Cardiac septum (tissue), 1 donor: ENCODE measurements around the gene STK26. TPM values are rescaled to one million over a fixed set of nuclear protein-coding genes. Genes with fewer than 3 reads are reported as not detected.
"Not testable (repeated sequence)": the region's sequence is repeated elsewhere in the genome, so short reads cannot be mapped to it uniquely, and the experiment has no call there.

Experiments
- DNase-seq: peaks from one replicate; pipeline ENCODE4 v3.0.0-alpha.2; 2020; ENCODE audit warnings: low spot score
- intact Hi-C: fragments of 100-400 bp; cut with DNase I; formaldehyde crosslinking; loops from one replicate; pipeline ENCODE4 v1.14.0; 2022
- total RNA-seq: library from RNA; stranded (reverse); fragmentation: NEBNext Ultra II Directional; extraction: Animal tissue kit (Norgen Biotek cat#: 25700); gene quantifications from one replicate; pipeline ENCODE4 v1.2.1, GENCODE V29; 2021
- donor health status: DM: no; HTN: no; CAD: no.

The STK26 gene
- total RNA-seq, 1 donor from 2014 or later, result 1.7 TPM

DNA sequence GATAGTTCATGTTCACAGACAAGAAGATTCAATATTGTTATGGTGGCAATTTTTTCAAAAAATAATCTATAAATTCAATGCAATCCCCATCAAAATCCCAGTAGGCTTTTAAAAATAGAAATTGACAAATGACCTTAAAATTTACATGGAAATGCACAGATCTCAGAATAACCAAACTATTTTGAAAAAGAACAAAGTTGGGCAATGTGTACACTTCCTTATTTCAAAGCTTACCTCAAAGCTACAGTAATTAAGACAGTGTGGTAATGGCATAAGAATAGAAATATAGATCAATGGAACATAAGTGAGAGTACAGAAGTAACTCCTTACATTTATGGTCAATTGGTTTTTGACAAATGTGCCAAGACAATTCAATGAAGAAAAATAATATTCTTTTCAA is 65.8 kb downstream of the STK26 start:
- DNase-seq, result no peak
- intact Hi-C loops, result no loop called here

DNA sequence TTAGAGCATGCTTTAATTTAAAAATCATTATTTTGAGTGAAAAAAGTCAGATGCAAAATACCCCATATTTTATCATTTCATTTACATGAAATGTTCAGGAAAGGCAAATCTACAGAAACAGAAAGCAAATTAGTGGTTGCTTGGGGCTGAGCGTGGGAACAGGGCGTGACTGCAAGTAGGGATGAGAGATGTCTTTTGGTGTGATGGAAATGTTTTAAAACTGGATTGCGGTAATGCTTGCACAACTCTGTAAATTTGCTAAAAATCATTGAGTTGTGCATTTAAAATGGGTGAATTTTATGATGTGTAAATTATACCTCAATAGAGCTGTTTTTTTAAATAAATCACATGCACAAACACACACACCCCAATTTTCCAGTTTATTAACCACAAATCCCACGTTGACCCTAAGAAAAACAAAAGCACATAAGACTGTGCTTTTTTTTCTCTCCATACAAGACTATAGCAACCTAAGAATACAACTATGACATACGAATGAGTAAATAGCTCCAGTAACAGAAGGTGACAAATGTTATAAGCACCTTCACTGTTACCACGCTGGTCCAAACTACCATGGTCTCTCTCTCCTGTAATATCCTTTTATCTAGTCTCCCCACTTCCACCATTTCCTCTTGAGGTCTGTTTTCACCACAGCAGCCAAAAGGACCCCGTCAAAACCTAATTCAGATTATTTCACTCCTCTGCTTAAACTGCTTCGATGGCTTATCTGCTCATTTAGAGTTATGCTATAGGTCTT is 67.5 kb downstream of the STK26 start:
- DNase-seq, result no peak
- intact Hi-C loops, result loop anchor here (10.0 kb wide), 1 partner anchor 124 kb away; the partner anchor contains the start of gene RAP2C

DNA sequence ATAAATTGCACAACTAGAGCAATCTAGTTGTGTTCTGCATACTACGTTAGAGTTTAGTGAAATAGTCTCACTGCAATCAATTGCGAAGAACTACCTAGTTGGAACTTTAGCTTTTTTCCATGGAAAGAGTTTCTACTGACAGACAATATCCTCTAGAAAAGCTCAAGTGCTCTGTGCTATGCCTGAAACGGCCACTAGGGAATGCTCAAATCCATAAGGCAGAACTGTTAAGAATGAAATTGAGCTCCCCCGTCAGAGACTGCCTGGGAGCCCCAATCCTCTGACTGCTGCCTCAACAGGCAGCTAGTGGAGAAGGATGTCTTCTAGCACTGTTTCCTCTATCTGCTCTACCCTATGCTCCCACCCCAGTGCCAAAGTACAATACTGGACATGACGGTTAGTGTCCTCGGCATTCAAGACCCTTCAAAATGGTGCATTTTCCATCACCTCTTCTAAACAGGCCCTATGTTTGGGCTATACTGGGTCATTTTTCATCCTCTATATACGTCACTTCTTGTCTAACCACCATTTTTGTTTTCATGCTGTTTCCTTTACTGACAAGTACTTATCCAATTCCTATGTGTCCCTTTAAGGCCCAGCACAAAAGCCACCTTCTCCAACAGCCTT is 69.5 kb downstream of the STK26 start:
- intact Hi-C loops, result loop anchor here (10.0 kb wide), 1 partner anchor 122 kb away; the partner anchor contains the start of gene RAP2C
- no peak for DNase-seq

DNA sequence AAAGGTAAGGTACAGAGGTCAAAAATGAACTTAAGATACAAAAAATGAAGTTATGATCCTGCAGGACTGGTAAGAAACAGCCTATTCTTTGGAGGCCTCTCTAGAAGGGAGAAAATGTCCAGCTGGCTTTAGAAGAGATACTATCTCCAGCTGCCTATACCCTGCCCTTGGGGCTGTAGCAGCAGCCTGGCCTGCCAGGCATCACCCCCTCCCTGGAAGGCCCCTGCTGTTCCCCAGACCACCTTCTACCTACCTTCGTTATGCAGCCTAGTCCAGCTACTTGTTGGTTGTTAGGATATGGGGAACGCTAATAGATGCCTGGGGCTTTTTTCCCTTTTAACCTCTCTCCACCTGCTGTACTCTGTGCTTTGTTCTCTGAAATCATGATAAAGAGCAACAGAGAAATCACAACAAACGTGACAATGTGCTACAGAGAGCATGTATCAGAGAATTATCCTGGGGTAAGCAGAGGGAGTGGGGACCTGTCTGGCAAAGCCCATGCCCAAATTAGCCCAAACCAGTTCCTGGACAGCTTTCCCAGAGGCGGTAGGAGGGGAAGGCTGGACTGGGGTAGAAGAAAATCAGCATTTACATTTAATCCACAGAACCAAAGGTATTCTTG is 70.2 kb downstream of the STK26 start:
- no peak for DNase-seq
- intact Hi-C loops, result loop anchor here (10.0 kb wide), 1 partner anchor 121 kb away; the partner anchor contains the start of gene RAP2C

DNA sequence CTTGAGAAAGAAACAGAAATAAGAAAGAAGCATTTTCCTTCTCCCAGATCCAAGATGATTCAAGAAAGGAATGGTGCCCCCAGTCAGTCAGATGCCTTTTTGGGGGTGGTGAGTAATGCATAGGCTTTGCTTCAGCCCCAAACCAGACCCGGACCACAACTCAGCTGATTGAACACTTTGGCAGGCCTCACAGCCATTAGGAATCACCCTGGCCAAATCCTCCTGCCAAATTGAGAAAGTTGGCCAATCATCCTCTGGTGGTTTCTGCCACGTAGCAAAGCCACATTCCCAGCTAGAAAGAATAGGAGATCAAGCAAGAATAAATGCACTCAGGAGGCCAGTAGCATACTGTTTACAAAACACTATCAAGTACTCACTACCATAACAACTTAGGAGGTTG is 71.1 kb downstream of the STK26 start:
- intact Hi-C loops, result loop anchor here (10.0 kb wide), 1 partner anchor 121 kb away; the partner anchor contains the start of gene RAP2C
- DNase-seq, result no peak

DNA sequence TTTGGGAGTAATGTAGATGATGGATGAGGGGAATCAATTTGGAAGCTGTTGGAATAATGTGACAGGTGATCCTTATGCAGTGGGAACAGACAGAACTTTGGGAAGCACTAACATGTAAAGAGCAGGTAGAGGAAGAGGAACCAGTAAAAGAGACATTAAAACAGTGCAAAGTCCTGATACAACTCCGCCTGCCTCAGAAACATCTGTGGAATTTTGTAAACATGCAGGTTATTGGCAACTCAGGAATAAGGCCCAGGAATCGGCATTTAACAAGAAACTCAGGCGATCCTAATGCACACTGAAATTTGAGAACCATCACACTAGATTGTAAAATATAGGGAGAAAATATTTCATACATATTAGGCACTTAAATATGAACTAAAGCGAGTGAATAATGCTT is 75.6 kb downstream of the STK26 start:
- intact Hi-C loops, result loop anchor here (10.0 kb wide), 1 partner anchor 116 kb away; the partner anchor contains the start of gene RAP2C
- not testable (repeated sequence) for DNase-seq

DNA sequence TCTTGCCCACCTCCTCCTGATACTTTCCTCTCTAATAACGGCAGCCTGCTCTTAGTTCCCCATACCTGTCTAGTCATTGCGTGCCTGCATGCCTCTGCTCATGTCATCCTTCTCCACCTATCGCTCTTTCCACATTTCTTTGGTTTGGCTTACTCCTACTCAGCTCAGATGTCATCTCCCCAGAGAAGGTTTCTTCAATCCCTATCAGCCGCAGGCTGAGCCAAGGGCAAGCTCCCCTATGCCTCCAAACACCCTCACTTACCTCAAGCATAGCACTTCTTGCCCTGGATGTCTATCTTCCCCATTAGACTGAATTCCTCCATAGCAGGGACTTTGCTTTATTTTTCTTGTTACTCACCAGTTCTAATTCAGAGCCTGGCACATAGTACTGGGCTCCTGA is 78.1 kb downstream of the STK26 start:
- intact Hi-C loops, result no loop called here
- no peak for DNase-seq

DNA sequence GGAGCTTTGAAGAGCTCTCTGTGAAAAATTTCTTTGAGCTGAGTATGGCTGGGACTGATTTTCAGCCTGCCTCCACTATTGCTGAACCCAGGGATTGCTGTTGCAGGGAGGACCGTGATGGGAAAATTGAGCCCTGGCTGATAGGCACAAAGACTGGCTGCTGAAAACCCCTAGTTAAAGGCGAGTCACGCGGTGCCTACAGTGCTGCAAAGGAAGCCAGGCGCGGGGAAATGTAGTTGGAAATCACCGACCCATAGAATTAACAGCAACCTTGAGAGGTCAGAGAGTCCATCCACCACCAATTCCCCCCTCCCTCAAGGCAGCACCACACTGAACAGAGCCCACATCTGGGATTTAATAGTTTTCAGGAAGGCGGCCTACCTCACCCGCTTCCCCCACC is 78.7 kb downstream of the STK26 start:
- DNase-seq, result no peak
- intact Hi-C loops, result no loop called here

DNA sequence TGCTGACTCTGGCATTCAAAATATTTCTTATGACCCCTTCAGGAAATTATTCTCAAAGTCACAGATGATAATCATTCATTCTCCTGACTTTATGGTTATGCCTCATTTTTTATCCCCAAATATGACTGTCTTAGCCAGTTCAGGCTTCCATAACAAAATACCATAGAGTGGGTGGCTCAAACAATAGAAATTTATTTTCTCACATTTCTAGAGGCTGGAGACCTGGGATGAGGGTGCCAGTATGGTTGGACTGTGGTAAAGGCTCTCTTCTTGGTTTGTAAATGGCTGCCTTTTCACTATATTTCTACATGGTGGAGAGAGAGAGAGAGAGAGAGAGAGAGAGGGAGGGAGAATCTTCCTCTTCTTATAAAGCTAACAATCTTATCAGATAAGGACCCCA is 84.2 kb downstream of the STK26 start:
- no peak for DNase-seq
- intact Hi-C loops, result no loop called here

DNA sequence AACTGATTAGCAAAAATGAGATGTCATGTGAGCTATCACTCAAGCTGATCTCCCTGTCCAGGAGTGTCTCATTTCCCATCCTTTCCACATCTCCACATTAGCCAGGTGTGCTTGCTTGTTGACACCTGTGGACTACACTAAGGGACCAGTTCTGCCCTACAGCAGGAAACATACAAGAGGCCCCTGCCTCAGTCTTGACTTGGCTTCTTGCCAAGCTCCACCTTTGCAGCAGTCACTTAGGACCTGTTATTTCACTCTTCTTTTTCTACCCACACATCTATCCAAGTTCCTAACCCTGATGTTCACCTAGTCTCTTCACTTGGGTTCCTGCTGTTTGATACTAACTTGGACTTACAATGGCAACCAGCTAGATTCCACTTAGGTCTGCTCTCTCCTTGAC is 91.5 kb downstream of the STK26 start:
- no peak for DNase-seq
- intact Hi-C loops, result no loop called here

DNA sequence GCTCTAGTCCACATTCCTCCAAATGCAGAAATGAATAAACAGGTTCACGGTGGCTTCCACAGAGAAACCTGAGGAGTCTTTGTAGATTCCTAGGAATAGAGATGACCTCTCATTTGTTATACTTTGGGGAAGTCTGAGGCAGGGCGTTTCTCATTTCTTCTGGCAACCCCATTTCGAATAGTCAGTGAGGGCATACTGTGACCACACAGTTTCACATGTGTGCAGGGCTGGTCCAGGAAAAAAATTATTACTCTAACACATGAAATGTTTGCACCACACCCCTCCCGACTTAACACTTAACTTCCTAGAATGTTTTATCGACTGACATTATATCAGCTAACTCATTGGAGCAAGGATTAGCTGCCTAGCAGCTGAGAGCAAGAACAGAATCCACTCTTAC is 92.7 kb downstream of the STK26 start:
- intact Hi-C loops, result no loop called here
- no peak for DNase-seq

DNA sequence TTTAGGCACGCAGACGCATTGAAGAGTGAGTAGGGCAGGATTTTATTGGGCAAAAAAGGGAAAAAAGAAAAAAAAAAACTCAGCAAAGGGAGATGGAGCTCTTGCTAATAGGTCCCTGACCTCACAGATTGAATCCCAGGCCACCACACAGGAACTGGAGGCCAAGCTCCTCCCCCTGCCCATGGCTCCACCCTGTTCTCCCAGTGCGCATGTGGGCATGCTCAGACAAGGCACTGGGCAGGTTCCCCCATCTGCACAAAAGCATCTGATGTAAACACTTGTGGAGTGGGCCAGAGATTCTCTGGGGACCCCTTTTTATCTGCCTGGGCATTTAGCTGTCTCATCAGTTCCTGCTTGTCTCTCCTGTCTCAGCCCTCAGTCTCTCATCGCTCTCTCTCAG is 95.3 kb downstream of the STK26 start:
- intact Hi-C loops, result no loop called here
- DNase-seq, result no peak

DNA sequence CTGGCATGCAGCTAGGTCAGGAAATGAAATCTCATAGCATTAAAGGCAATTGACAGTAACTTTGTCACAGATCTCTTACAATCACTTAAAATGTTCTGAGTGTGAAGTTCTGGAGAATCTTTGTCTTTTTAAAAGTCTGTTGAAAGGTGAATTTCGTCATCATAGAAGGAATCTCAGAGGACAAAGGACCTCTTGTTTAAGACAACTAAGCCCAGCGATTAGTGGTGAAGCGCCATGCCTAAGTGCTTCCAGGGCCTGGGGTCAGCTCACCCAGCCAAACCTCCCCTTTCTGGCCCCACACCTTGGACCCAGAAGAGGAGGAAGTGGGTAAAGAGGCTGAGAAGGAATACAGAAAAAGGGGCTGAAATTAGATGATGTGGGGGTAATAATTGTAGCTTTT is 96.2 kb downstream of the STK26 start:
- DNase-seq, result no peak
- intact Hi-C loops, result no loop called here

DNA sequence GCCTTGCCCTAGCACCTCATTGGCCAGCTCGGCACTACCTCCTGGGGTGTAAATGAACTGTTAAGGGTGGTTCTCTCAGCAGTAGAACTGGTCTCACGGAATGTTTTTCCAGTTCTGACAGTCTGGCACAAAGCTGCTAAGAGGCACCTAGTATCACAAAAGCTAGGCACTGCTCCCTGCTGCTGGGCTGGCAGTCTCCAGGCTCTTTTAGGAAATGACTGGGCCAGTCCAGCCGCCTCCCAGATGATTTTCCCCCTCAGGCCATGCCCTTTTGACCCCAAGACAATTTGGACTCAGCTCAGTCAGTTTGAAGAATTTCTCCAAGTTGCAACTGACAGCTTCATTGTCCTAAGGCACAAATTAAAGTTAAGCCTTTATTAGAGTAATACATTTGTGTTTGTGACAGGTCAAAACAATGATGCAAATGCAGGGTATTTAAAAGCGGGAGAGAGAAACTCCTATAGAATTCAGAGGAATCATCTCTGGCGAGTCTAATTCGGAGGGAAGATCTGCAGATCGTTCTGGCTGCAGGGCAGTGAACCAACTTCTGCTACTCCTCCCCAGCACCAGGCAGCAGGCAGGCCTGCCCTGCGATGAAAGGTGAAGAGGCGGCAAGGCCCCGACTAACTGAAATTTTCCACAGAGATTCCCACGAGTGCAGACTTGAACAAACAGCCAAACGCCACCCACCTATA is 96.9 kb downstream of the STK26 start:
- intact Hi-C loops, result no loop called here
- no peak for DNase-seq

DNA sequence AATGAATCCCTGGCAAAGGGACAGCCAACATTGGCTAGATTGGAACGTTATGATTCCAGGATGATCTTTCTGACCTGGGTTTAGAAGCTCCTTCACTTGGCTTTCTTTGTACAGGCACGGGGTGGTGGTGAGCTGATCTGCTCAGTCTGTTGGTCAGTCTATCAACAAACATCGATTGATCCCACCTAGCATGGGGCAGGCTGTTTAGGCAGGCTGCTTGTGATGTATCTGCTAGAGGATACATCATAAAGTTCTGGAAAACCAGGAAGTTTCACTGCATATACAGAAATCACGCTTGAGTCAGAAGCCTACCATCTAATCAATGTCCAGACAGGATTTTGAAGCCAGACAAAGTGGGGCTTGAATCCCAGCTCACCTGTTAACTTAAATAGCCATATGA is 97.8 kb downstream of the STK26 start:
- no peak for DNase-seq
- intact Hi-C loops, result no loop called here

Other genes starting within 250 kb of the STK26 start
- gene FRMD7, start 104.7 kb downstream of the STK26 start, total RNA-seq, result 0.30 TPM
- gene RAP2C, start 196.1 kb downstream of the STK26 start, total RNA-seq, result 19.1 TPM